ENCODE results near the gene BRD2. TPM values are rescaled to one million over a fixed set of nuclear protein-coding genes. Genes with fewer than 3 reads are reported as not detected.
A peak's percentile ranks its signal among the peaks of the same experiment; 100 is the strongest.

BRD2 gene
- total and polyA plus RNA-seq, 2 of the 4 experiments (the other 2 are of a cell fraction): 99.5 to 144 TPM

DNA sequence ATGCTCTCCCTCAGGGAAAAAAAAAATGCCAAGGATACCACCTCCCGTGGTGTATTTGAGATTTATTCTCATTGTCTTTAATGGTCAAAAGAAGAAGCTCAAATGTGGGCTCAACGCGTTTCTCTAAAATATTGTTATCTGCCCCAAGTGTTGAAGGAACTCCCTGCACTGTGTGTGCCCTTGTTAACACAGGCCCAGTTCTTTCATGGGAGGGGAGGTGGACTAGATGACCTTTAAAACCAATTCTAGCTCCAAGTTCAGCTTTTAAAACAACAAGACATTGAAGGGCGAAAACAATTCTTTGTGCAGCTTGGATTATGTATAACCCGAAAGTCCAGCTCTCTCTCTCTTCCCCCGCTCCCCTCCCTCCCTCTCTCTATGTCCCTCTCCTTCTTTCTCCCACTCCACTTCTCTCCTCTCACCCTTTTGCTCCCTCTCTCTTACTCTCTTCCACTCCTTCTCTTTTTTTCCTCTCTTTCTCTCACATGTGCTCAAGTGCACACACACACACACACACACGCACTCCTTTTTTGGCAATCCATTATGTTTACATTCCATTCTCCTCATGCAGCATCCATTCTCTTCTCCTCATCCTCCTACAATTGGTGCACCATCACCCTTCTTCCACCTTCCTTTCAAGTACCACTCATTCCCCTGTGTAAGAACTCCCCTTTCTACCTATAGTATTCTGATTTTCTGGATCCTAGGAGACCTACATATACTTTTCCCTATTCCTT is 36.1 kb upstream of the BRD2 start:
- Histone ChIP-seq H3K9me1 (ENCODE audit: insufficient read depth, low read length) (no peaks in the 10 kb centered on the region), H3K4me2 (ENCODE audit: low read depth, low read length) (no peak overlapping the region), H3K4me3 (ENCODE audit: insufficient read depth, low read depth, low read length) (no peak overlapping the region), H2BK120ac (ENCODE audit: low read depth, low read length) (no peak overlapping the region), H3K27me3 (ENCODE audit: control insufficient read depth, insufficient read depth, low read length) (peaks cover 13% of the 10 kb centered on the region), H3K14ac (replicated peaks; ENCODE audit: low read depth, low read length) (no peak overlapping the region), H3K23ac (ENCODE audit: low read depth, low read length) (no peak overlapping the region), H4K20me1 (ENCODE audit: insufficient read depth, low read length) (no peaks in the 10 kb centered on the region), H3K27ac (ENCODE audit: insufficient read depth, low read length) (no peak overlapping the region), H3K79me1 (ENCODE audit: low read depth in 1 of 2, low read length in 2 of 2) (no peaks in the 10 kb centered on the region), H3K56ac (ENCODE audit: extremely low read depth, insufficient read depth, low read length) (no peak overlapping the region), H4K5ac (ENCODE audit: low read depth, low read length) (no peak overlapping the region), H3K36me3 (ENCODE audit: control insufficient read depth, insufficient read depth, low read length) (no peaks in the 10 kb centered on the region), H3K9ac (ENCODE audit: low read depth, low read length) (no peak overlapping the region), H2BK15ac (ENCODE audit: low read depth, low read length) (no peak overlapping the region), H3K4me1 (ENCODE audit: control insufficient read depth, insufficient read depth, low read length) (no peaks in the 10 kb centered on the region), H3K9me3 (ENCODE audit: control insufficient read depth, insufficient read depth, low read length) (no peaks in the 10 kb centered on the region), H2BK20ac (ENCODE audit: low read depth, low read length) (no peak overlapping the region), H4K8ac (ENCODE audit: low read depth in 2 of 2, low read length in 2 of 2) (no peak overlapping the region), H4K91ac (ENCODE audit: insufficient read depth, low read depth, low read length) (no peak overlapping the region), H2AFZ (replicated peaks; ENCODE audit: low read length, poor library complexity) (no peak overlapping the region), H3K18ac (ENCODE audit: low read depth, low read length) (no peak overlapping the region), H2BK5ac (ENCODE audit: low read depth, low read length, poor library complexity, severe bottlenecking) (no peak overlapping the region), H2AK9ac (replicated peaks; ENCODE audit: low read depth, low read length, poor library complexity) (no peak overlapping the region), H3K4ac (ENCODE audit: low read depth, low read length) (no peak overlapping the region), H2AK5ac (ENCODE audit: low read depth, low read length) (no peak overlapping the region)
- ChIA-PET CTCF (interaction anchor here (0.6 to 2.8 kb wide), 7 partner anchors 21 to 94 kb away, joined by 3 to 22 read pairs (median 6); partner anchors contain the start of genes HLA-DMA and TAP2), POLR2A (ENCODE audit: unreplicated experiment) (no interaction called here)
- in situ Hi-C loops (cut with MboI; ENCODE audit: low sequenced_read_pairs) (no loop called here), dilution Hi-C loops (cut with HindIII; ENCODE audit: low sequenced_read_pairs, unreplicated experiment) (no loop called here), intact Hi-C loops (cut with micrococcal nuclease) (loop anchor here (2.0 kb wide), 1 partner anchor 41 kb away; no protein-coding TSS in a partner anchor)
- no TSS peak for BruUV-seq (replicated peaks)
- 80% methylated on average over 6 of the region's 7 CpGs; no CpG with 5 or more reads in 1 of the 2 experiments for WGBS, 2 experiments (ENCODE audit: extremely low coverage in 2 of 2, insufficient read length in 1 of 2)
- peak; percentile 69 for ATAC-seq (ENCODE audit: low read depth)
- peak; percentile 76 for DNase-seq
- TF ChIP-seq ELK1 (IDR thresholded peaks at IDR 0.05; ENCODE audit: borderline replicate concordance, low read depth, low read length) (no peak), SMC3 (IDR thresholded peaks at IDR 0.05; ENCODE audit: low read depth, low read length) (no peak), BHLHE40 (IDR thresholded peaks at IDR 0.05; ENCODE audit: low read depth, low read length) (peak; percentile 16; the same call in 1 of the 2 replicates), CEBPB (IDR thresholded peaks at IDR 0.05; ENCODE audit: low read depth, low read length) (no peak), RCOR1 (IDR thresholded peaks at IDR 0.05; ENCODE audit: insufficient replicate concordance, low read length) (no peak)
- TF ChIP-seq, protein P1, sequence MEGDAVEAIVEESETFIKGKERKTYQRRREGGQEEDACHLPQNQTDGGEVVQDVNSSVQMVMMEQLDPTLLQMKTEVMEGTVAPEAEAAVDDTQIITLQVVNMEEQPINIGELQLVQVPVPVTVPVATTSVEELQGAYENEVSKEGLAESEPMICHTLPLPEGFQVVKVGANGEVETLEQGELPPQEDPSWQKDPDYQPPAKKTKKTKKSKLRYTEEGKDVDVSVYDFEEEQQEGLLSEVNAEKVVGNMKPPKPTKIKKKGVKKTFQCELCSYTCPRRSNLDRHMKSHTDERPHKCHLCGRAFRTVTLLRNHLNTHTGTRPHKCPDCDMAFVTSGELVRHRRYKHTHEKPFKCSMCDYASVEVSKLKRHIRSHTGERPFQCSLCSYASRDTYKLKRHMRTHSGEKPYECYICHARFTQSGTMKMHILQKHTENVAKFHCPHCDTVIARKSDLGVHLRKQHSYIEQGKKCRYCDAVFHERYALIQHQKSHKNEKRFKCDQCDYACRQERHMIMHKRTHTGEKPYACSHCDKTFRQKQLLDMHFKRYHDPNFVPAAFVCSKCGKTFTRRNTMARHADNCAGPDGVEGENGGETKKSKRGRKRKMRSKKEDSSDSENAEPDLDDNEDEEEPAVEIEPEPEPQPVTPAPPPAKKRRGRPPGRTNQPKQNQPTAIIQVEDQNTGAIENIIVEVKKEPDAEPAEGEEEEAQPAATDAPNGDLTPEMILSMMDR (conservative IDR thresholded peaks at IDR 0.05; ENCODE audit: low read depth, low read length): no peak
